Calu3 (cell line): Measurements from ENCODE around the gene SPACA7. TPM values are rescaled to one million over a fixed set of nuclear protein-coding genes. Genes with fewer than 3 reads are reported as not detected.

Experiments used
- BruUV-seq: library from RNA; stranded (reverse); fragments of 400-500 nt; replicated peaks from 2 replicates; lab custom pipeline; 2021; lab: Mats Ljungman, UMichigan
- CTCF ChIA-PET: fragments of 300-600 bp; sonication (Branson Sonifier 250); formaldehyde crosslinking; loops from one replicate; lab custom pipeline; 2022; ENCODE audit warnings: antibody characterized with exemption; lab: Charles Lee
- DNase-seq: peaks from one replicate; pipeline ENCODE4 v3.0.0; 2022
- H3K27ac Mint-ChIP-seq: one replicate; pipeline ENCODE4 v1.8.0; 2022; ENCODE audit warnings: mixed read lengths; ENCODE audit not compliant: unreplicated experiment
- H3K27me3 Mint-ChIP-seq: one replicate; pipeline ENCODE4 v1.8.0; 2022; ENCODE audit warnings: mixed read lengths; ENCODE audit not compliant: unreplicated experiment
- H3K36me3 Mint-ChIP-seq: one replicate; pipeline ENCODE4 v1.8.0; 2022; ENCODE audit warnings: mild to moderate bottlenecking, moderate library complexity, mixed read lengths; ENCODE audit not compliant: insufficient read depth, unreplicated experiment
- H3K4me1 Mint-ChIP-seq: one replicate; pipeline ENCODE4 v1.8.0; 2022; ENCODE audit warnings: mild to moderate bottlenecking, low read depth, mixed read lengths; ENCODE audit not compliant: unreplicated experiment
- H3K4me3 Mint-ChIP-seq: one replicate; pipeline ENCODE4 v1.8.0; 2022; ENCODE audit warnings: mild to moderate bottlenecking, low read depth, moderate library complexity, mixed read lengths; ENCODE audit not compliant: unreplicated experiment
- H3K9me3 Mint-ChIP-seq: one replicate; pipeline ENCODE4 v1.8.0; 2022; ENCODE audit warnings: low read depth, mixed read lengths; ENCODE audit not compliant: unreplicated experiment
- CTCF ChIP-seq: fragments of 200-600 bp; IDR thresholded peaks from one replicate; pipeline ENCODE4 v1.8.0; 2022; ENCODE audit warnings: antibody characterized with exemption; ENCODE audit not compliant: unreplicated experiment
- intact Hi-C: fragments of 100-400 bp; cut with micrococcal nuclease; formaldehyde crosslinking; loops from one replicate; pipeline ENCODE4 v1.10.0; 2022; ENCODE audit not compliant: unreplicated experiment
- total RNA-seq: library from RNA; stranded (reverse); gene quantifications from 2 replicates; pipeline ENCODE4 v1.2.3, GENCODE V29; 2022

The SPACA7 gene
- total RNA-seq, 1 experiment from 2014 or later = not detected

- BruUV-seq = no TSS peak
- H3K4me1 Mint-ChIP-seq = no peaks in the 10 kb centered on the region
- CTCF ChIA-PET = no interaction called here
Observed at GRCh38 chr13:112479389-112479788, 103.2 kb downstream of the SPACA7 start.

GRCh38 chr13:112481458-112481857 is 105.3 kb downstream of the SPACA7 start:
- no peak overlapping the region for H3K27ac Mint-ChIP-seq
- no peak for DNase-seq
- no peaks in the 10 kb centered on the region for H3K9me3 Mint-ChIP-seq
- H3K36me3 Mint-ChIP-seq = no peaks in the 10 kb centered on the region
- CTCF ChIA-PET = no interaction called here
- TF ChIP-seq CTCF = no peak
- no peaks in the 10 kb centered on the region for H3K4me1 Mint-ChIP-seq
- H3K4me3 Mint-ChIP-seq = no peak overlapping the region
- H3K27me3 Mint-ChIP-seq = no peaks in the 10 kb centered on the region
- no TSS peak for BruUV-seq
- intact Hi-C loops = no loop called here

More at GRCh38 chr13:112479389-112479788, 103.2 kb downstream of the SPACA7 start:
- Mint-ChIP-seq H3K4me3 (no peak overlapping the region), H3K9me3 (no peaks in the 10 kb centered on the region), H3K36me3 (no peaks in the 10 kb centered on the region), H3K27ac (no peak overlapping the region), H3K27me3 (no peaks in the 10 kb centered on the region)
- intact Hi-C loops = no loop called here
- no peak for DNase-seq
- TF ChIP-seq CTCF = no peak

- Mint-ChIP-seq H3K9me3 (no peaks in the 10 kb centered on the region), H3K27ac (no peak overlapping the region), H3K4me1 (no peaks in the 10 kb centered on the region), H3K27me3 (no peaks in the 10 kb centered on the region), H3K36me3 (no peaks in the 10 kb centered on the region), H3K4me3 (no peak overlapping the region)
- no peak for DNase-seq
- intact Hi-C loops = no loop called here
- no peak for TF ChIP-seq CTCF
- no TSS peak for BruUV-seq
- CTCF ChIA-PET = no interaction called here
Observed at GRCh38 chr13:112483299-112483698, 107.1 kb downstream of the SPACA7 start.

Other genes with a start within 250 kb of the SPACA7 start
- gene TUBGCP3, start 211.8 kb downstream of the SPACA7 start, total RNA-seq = 13.7 and 16.1 TPM in 2 replicates